ENCODE results near the gene KIF18B. TPM values are rescaled to one million over a fixed set of nuclear protein-coding genes. Genes with fewer than 3 reads are reported as not detected.

The KIF18B gene
- polyA plus RNA-seq, 3 donors = not detected

- H3K27ac Mint-ChIP-seq = no peak overlapping the region
- H3K4me3 Mint-ChIP-seq = no peak overlapping the region
- no peaks in the 10 kb centered on the region for H3K4me1 Mint-ChIP-seq
- no peaks in the 10 kb centered on the region for H3K27me3 ChIP-seq (ENCODE audit: control insufficient read depth in 2 of 2, insufficient read depth in 2 of 2, low read length in 2 of 2)
- TF ChIP-seq, protein P1, sequence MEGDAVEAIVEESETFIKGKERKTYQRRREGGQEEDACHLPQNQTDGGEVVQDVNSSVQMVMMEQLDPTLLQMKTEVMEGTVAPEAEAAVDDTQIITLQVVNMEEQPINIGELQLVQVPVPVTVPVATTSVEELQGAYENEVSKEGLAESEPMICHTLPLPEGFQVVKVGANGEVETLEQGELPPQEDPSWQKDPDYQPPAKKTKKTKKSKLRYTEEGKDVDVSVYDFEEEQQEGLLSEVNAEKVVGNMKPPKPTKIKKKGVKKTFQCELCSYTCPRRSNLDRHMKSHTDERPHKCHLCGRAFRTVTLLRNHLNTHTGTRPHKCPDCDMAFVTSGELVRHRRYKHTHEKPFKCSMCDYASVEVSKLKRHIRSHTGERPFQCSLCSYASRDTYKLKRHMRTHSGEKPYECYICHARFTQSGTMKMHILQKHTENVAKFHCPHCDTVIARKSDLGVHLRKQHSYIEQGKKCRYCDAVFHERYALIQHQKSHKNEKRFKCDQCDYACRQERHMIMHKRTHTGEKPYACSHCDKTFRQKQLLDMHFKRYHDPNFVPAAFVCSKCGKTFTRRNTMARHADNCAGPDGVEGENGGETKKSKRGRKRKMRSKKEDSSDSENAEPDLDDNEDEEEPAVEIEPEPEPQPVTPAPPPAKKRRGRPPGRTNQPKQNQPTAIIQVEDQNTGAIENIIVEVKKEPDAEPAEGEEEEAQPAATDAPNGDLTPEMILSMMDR (IDR thresholded peaks at IDR 0.05) = no peak
- no peaks in the 10 kb centered on the region for H3K27me3 Mint-ChIP-seq (ENCODE audit: low read depth in 3 of 3)
- DNase-seq = no peak
- intact Hi-C loops (cut with micrococcal nuclease) = no loop called here
- no peaks in the 10 kb centered on the region for H3K4me1 ChIP-seq (ENCODE audit: control insufficient read depth in 1 of 2, insufficient read depth in 2 of 2, low read length in 2 of 2)
- H3K79me2 ChIP-seq (ENCODE audit: insufficient read depth, low read length) = peaks cover 3% of the 10 kb centered on the region
- H3K36me3 ChIP-seq (replicated peaks in 1 of 2; ENCODE audit: control insufficient read depth in 1 of 2, insufficient read depth in 2 of 2, low read length in 2 of 2) = peaks cover 92 to 100% of the 10 kb centered on the region in 2 donors
- no peak overlapping the region for H2AFZ ChIP-seq (ENCODE audit: insufficient read depth, low read depth, low read length, poor library complexity, severe bottlenecking)
- H3K36me3 Mint-ChIP-seq = peaks cover 85 to 99% of the 10 kb centered on the region in 2 donors
- H3K4me3 ChIP-seq (replicated peaks in 1 of 3; ENCODE audit: low read depth in 2 of 3, low read length in 3 of 3) = no peak overlapping the region
- H4K20me1 ChIP-seq (ENCODE audit: insufficient read depth, low read length) = peaks cover 25% of the 10 kb centered on the region
- H3K9me3 ChIP-seq (replicated peaks in 1 of 2; ENCODE audit: control insufficient read depth in 1 of 2, insufficient read depth in 1 of 2, low read length in 2 of 2) = no peaks in the 10 kb centered on the region
- no CpG with 5 or more reads among the region's 4 CpGs for WGBS (ENCODE audit: insufficient coverage)
- H3K4me2 ChIP-seq (replicated peaks; ENCODE audit: extremely low read depth, low read length, poor library complexity, severe bottlenecking) = no peak overlapping the region
- H3K9ac ChIP-seq (ENCODE audit: insufficient read depth, low read length, poor library complexity, severe bottlenecking) = no peak overlapping the region
- H3K9me3 Mint-ChIP-seq = no peaks in the 10 kb centered on the region
- no peak overlapping the region for H3K27ac ChIP-seq (ENCODE audit: low read depth in 1 of 2, low read length in 2 of 2)
Measured at GRCh38 chr17:44881145-44881544, 66.4 kb downstream of the KIF18B start.

DNA sequence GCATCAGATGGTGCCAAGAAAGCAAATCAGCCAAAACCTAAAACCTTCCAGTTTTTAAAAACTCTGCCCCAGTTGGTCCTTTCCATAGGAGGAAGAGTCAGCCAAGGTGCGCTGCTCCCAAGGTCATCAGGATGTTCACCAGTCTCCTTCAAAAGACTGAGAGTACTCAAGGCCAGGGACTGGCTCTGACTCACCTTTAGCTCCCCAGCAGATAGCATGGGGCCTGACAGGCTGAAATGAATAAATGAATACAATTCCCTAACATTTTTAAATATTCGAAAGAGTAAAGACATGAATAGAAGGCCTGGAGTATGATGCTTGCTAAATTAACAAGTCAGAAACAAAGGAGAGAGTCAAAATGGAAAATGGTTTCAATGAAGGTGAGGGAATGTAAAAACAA is 67.5 kb downstream of the KIF18B start:
- Histone ChIP-seq H3K36me3 (replicated peaks in 1 of 2; ENCODE audit: control insufficient read depth in 1 of 2, insufficient read depth in 2 of 2, low read length in 2 of 2) (peaks cover 89 to 97% of the 10 kb centered on the region in 2 donors), H3K27ac (ENCODE audit: low read depth in 1 of 2, low read length in 2 of 2) (no peak overlapping the region), H3K4me2 (replicated peaks; ENCODE audit: extremely low read depth, low read length, poor library complexity, severe bottlenecking) (no peak overlapping the region), H4K20me1 (ENCODE audit: insufficient read depth, low read length) (peaks cover 18% of the 10 kb centered on the region), H3K4me3 (replicated peaks in 1 of 3; ENCODE audit: low read depth in 2 of 3, low read length in 3 of 3) (no peak overlapping the region), H3K79me2 (ENCODE audit: insufficient read depth, low read length) (no peaks in the 10 kb centered on the region), H3K9ac (ENCODE audit: insufficient read depth, low read length, poor library complexity, severe bottlenecking) (no peak overlapping the region), H3K27me3 (ENCODE audit: control insufficient read depth in 2 of 2, insufficient read depth in 2 of 2, low read length in 2 of 2) (no peaks in the 10 kb centered on the region), H3K4me1 (ENCODE audit: control insufficient read depth in 1 of 2, insufficient read depth in 2 of 2, low read length in 2 of 2) (no peaks in the 10 kb centered on the region), H3K9me3 (replicated peaks in 1 of 2; ENCODE audit: control insufficient read depth in 1 of 2, insufficient read depth in 1 of 2, low read length in 2 of 2) (no peaks in the 10 kb centered on the region), H2AFZ (ENCODE audit: insufficient read depth, low read depth, low read length, poor library complexity, severe bottlenecking) (no peak overlapping the region)
- H3K4me3 Mint-ChIP-seq = no peak overlapping the region
- no peak for DNase-seq
- intact Hi-C loops (cut with micrococcal nuclease) = no loop called here
- H3K27me3 Mint-ChIP-seq (ENCODE audit: low read depth in 3 of 3) = no peaks in the 10 kb centered on the region
- no peak overlapping the region for H3K27ac Mint-ChIP-seq
- WGBS (ENCODE audit: insufficient coverage) = no CpG with 5 or more reads among the region's 2 CpGs
- H3K9me3 Mint-ChIP-seq = no peaks in the 10 kb centered on the region
- H3K4me1 Mint-ChIP-seq = no peaks in the 10 kb centered on the region
- TF ChIP-seq, protein P1 (IDR thresholded peaks at IDR 0.05) = no peak
- H3K36me3 Mint-ChIP-seq = peaks cover 84 to 99% of the 10 kb centered on the region in 2 donors
